GM18519 (cell line): Measurements from ENCODE around the gene TRAF3IP3.

Experiments
- ATAC-seq: cut with Tn5 transposase; IDR thresholded peaks from one replicate; pipeline ENCODE4 v1.9.1; 2021; ENCODE audit warnings: mild to moderate bottlenecking, moderate library complexity; ENCODE audit not compliant: unreplicated experiment, low FRiP score

TRAF3IP3 gene

DNA sequence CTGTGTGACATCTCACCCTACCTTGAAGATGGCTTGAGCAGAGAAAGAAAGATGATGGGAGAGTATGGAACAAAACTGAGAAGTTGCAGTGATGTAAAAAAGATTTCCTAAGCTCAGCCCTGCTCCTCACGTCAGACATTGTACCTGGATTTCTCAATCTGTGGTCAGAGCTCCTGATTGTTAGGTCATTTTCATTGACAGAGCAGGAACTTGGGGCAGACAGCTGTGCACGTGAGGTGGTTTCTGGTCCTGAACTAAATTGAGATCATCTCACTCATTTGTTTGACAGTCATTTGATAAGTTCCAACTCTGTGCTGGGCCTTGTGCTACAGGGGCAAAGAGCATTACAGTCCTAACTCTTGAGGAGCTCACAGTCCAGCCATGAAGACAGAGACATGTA is 10.2 kb downstream of the TRAF3IP3 start:
- ATAC-seq, result no peak

DNA sequence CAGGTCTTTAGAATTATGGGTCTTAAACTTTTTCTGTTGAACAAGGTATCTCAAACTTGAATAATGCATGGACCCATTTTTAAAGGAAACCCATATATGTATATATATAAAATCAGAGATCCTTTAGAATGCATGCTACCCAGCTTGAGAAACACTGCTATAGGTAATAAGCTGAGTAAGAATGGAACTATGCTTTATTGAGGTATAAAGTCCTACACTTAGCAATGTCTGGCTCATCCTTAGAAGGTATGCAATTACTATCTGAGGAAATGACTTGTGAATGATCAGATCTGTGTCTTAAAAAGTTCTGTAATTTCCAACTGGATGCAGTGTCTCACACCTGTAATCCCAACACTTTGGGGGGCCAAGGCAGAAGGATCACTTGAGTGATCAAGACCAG is 11.2 kb downstream of the TRAF3IP3 start:
- no peak for ATAC-seq

DNA sequence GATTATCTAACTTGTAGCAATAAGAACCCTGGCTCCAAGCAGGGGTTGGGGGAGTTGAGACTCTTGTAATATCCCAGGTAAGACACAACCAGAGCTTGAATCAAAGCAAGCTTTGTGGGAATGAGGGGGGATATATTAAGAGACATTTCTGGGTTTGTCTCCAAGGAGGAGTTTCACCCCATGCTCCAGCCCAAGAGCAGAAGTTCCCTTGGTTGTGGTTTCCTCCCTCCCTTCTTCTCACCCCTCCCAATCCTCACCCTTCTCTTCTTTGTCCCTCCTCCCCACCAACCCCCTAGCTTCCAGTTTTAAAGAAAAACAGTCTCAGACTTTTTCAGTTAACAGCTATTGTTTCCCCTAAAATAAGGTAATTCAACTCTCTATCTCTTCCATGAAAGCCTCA is 11.9 kb downstream of the TRAF3IP3 start:
- ATAC-seq, result no peak

DNA sequence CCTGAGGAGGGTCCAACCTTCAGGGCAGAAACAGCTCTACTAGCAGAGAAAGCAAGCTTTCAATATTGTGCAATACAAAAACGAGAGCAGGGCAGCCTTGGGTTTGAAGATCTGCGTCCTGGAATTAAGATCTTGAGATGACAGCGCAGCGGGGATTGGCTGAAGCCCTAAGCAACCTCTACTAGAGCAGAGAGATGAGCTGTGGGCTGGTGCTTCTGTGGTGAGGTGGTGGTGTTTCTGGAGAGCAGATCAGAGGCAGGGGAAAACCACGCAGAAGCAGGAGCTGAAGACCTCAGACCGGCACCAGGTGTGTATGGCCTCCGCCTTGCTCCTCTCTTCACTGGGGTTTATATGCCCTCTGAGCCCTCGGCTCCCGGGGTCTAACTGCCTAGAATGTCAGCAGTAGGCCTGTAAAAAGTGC is 12.5 kb downstream of the TRAF3IP3 start:
- peak; percentile 86 for ATAC-seq

DNA sequence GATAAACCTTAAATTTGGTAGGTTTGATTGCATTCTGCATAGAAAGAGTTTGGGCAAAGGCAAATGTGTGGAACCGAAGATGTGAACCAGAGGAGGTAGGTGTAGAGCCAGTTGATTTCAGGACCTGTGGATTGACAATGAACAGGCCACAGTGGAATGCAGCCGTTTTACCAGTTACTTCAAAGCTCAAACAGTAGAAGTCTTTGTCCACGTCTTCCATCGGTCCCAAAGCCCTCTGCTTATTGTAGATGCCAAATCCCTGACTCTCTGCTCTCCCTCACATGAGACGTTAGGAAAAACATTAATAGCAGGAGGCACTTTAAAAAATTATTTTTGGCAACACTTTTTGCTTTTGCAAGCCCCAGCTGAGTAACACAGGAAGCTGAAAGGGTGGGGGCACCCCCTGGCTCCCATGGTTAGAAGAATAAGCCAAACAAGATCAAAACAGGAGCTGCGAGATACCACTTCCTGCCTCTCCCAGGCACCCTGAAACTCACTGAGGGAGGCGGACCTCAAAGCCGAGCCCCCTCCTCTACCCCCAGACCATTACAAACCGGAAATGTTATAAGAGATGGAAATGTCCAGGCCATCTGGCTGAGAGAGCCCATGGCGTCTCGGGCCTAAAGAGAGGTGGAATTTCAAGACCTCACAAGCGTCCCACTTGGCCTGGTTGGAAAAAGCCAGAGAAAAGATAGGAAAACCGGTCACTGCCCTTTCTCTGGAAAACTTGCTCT is 13.5 kb downstream of the TRAF3IP3 start:
- ATAC-seq, result peak; percentile 60

DNA sequence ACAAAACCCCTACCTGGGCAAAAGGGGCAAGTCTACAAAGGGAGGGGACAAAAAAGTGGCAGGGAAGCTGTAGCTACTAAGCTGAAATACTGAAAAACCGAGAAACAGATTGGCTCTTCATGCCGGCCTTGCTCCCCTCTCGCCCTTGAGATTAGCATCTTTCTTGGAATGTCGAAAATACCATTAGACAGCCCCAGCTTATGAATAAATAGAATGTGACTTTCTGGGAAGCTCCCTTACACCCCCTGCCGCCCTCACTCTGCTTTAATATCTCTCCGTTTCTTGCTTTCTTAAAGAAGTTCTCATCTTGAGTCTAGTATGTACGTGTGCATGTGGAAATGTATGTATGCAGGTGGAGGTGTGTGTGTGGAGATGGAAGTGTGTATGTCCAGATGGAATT is 14.1 kb downstream of the TRAF3IP3 start:
- ATAC-seq, result no peak

DNA sequence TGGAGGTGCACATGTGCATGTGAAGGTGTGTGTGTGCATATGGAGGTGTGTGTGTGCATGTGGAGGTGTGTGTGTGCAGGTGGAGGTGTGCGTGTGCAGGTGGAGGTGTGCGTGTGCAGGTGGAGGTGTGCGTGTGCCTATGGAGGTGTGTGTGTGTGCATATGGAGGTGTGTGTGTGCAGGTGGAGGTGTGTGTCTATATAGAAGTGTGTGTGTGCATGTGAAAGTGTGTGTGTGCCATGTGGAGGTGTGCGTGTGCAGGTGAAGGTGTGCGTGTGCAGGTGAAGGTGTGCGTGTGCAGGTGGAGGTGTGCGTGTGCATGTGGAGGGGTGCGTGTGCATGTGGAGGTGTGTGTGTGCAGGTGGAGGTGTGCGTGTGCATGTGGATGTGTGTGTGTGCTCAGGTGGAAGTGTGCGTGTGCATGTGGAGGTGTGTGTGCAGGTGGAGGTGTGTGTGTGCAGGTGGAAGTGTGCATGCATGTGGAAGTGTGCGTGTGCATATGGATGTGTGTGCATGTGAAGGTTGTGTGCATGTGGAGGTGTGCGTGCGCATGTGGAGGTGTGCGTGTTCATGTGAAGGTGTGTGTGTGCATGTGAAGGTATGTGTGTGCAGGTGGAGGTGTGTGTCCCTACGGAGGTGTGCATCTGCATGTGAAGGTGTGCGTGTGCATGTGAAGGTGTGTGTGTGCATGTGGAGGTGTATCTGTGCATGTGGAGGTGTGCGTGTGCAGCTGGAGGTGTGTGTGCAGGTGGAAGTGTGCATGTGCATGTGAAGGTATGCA is 15.0 kb downstream of the TRAF3IP3 start:
- no peak for ATAC-seq

DNA sequence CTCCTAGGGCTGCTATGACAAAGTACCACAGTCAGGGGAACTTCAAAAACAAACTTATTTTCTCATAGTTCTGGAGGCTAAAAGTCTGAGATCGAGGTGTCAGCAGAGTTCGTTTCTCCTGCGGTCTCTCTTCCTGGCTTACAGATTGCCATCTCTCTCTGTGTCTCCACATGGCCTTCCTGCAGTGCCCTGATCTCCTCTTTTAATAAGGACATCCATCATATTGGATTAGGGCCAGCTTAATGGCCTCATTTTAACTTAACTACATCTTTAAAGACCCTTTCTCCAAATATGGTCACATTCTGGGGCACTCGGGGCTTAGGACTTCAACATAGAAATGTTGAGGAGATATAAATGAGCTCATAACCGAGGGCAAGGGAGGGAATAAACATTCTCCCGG is 16.3 kb downstream of the TRAF3IP3 start:
- no peak for ATAC-seq

DNA sequence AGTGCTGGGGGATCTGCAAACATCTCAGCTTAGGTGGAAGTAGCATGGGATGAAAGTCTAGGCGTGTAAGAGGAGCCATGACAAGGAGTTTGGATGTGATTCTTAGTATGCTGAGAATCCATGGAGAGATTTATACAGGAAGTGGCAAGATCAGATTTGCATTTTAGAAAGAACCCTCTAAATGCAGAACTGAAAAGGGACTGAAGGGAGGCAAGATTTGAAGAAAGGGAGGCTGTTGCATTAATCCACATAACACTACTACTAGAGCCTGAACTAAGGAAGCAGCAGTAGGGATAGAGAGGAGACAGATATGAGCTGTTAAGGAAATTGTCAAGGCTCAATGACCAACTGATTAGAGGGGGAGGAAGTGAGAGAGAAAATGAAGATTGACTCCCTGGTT is 18.7 kb downstream of the TRAF3IP3 start:
- ATAC-seq, result peak; percentile 72

DNA sequence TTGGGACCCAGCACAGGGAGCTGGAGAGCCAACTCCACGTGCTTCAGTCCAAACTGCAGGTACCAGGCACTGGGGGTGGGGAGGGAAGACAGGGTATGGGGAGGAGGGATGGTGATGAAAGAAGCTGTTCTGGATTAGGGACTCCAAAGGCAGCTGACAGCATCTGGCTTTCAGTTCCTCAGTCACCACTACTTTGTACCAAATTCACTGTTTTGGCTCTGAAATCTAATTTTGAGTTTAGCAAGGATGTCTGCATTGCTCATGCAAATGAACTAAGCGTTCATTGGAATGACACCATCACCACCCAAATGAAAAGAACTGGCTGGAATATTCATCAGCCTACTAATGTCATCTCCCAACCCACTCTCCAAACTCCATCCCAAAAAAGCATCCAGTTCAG is 19.8 kb downstream of the TRAF3IP3 start:
- no peak for ATAC-seq

DNA sequence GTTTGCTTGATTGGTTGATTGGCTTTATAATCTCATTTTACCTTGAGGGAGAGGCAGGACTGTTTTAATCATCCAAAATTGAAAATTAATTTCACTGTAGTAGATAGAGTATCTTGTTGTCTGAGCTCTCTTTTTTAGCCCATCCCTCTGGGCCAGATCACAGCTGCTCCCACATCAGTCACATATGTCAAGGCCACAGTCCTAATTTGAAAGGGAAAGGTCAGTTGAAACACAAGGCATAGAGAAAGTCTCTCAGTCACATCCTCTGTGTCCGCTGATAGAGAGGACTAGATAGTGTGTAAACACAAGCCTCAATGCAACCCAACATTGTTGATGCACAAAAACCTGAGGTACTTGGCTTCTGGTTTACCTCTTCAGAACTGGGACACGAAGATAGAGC is 21.7 kb downstream of the TRAF3IP3 start:
- no peak for ATAC-seq

DNA sequence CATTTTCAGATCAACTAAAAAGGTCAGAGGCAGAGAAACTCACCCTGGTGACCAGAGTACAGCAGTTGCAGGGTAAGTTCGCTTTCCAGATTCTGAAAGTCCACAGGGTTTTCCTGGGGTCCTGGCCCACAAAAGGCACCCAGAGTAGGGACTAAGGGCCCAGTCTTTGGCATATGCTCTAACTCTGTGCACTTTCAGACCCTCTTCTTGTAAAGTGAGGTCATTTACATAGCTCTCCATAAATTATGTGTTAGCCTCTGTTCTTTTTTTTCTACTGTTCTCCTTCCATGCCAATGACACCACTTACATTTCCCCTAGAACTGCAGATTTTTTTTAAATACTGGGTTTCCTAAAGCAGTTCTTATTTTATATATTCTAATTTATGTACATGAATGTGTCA is 22.2 kb downstream of the TRAF3IP3 start:
- ATAC-seq, result no peak

DNA sequence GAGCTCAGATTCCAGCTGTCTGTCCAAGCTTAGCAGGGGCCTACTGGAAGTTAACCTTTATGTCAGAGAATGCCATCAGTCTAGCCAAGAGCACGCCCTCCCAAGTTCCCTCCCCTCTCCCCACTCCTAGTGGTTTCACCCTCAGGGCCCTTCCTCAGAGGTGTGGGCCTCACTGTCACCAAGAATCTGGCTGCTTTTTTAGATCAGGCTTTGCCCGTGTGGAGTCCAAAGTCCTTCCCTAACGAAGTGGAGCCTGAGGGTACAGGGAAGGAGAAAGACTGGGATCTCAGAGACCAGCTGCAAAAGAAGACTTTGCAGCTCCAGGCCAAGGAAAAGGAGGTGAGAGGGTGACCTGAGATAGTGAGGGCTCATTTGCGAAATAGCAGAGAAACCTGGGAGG is 24.4 kb downstream of the TRAF3IP3 start:
- ATAC-seq, result no peak

DNA sequence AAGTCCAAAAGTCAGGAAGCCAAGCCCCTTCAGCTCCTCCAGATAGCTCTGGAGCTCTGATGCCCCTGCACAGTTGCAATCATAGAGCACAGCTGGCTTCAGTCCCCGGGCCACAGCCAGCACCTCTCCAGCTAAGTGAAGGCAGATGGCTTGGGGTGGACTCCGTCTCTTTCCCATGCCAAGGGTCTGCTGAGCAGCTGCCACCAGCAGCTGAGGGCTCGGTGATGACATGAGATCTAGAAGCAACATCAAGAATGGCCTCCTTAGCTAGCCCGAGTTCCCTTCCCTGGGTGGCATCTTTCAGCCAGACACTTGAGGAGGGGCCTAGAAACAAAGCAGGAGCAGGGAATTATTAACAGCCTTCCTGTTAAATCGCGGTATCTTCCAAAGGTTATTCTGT is 27.5 kb downstream of the TRAF3IP3 start:
- no peak for ATAC-seq

DNA sequence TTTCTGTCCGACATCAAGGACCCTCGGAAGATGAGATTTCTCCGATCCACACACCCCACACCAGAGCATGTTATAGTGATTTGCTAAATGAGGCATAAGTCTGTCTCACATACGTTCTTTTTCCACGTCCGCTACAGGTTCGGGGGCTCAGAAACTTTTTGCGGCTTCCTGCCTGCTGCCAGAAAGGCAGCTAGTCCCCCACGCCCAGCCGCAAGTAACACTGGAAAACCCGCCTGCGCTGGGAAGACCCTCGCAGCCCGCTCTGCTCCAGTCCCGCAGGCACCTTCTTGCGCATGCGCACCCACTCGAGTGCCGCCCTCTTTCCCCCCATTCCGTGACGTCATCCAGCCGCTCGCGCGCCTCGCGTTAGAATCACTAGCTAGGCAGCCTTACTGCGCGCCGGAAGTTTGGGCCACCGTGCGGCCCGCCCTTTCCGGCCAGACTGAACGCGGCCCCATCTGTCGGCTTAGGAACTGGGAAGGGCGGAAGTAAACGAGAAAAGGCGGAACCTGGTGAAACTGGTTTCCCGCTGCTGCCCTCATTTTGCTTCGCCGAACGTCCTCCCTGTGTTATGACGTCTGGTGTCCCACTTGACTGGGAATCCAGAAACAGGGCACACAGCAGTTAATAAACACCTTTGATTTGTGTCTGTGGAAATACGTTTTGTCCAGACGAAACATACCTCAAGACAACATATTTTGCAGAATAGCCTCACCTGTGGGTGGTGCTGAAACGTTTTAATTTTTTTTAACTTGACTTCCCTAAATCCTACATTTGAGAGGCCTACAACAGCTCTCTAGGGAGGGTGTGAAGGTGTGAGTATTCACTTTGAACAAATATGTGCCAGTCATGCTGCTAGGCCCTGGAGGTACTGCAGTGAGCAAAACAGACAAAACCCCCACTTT is 28.7 kb downstream of the TRAF3IP3 start, which contains the start of gene C1orf74:
Gene C1orf74 (minus strand): TSS at position 295 of the 905 bp plus-strand sequence. CDS start 925 bp downstream, outside the sequence.
- ATAC-seq, result peak; percentile 95

DNA sequence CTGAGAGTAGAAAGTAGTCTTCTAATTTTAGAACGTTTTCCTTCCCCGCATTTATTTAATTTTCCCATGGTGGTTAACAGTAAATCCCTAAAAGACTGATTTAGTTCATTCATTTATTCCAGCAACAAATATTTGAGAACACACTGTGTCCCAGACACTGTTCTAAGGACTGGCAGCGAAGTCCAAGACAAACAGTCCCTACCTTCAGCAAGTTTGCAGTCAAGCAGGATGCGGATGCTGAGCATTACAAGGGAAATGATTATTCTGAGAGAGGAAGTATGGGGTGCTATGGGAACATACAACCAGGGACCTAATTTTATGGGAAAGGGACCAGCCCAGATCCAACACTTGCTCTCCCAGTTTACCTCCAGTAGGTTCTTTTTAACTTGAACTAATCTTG is 29.7 kb downstream of the TRAF3IP3 start:
- ATAC-seq, result no peak

DNA sequence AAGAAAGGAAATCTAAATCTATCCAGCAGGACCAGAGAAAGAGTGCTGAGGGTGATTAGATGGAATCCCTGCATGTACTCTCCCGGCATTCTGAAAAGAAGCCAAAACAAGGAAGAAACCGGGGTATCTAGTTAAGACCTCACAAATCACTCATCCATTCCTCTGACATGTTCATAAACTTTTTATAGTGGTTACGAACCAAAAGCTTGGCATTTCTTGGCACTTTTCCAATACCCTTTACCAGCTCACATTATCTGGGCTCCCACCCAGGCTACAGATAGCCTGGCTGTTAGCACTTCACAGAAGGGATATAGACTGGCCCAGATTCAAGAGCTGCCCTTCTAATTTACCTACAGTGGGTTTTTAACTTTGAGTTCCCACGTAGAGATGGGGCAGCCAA is 30.3 kb downstream of the TRAF3IP3 start:
- no peak for ATAC-seq

DNA sequence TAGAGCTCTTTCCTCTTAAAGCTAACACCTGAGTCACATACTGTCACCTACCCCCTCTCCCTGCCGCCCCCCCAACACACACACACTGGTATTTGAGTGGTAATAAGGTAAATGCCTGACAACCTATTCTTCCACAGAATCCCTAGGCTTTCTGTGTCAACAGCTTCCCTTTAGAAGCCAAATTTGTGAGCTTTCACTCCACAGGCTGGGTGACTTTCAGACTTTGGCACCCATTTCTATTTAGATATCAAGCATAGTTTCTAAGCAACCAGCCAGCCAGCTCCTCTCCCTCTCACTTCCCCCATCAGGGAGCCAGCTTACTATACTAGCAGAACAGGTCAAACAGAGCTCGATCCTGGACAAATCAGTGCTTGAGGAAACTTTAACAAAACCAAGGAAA is 31.7 kb downstream of the TRAF3IP3 start:
- ATAC-seq, result no peak

DNA sequence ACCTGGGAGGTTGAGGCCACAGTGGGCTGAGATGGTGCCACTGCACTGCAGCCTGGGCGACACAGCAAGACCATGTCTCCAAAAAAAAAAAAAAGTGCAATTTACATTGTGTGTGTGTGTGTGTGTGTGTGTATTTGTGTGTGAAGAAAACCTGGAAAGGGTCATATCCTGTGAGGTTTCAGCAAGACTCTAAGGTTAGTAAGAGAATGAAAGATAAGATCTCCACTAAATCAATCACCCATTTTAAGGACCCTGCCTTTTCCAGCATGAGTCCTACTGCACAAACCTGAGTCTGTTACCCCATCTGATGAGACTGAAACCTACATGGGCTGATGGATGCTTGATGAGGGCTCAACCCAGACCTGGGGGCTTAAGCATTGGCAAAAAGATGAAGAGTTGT is 33.4 kb downstream of the TRAF3IP3 start:
- ATAC-seq, result no peak

DNA sequence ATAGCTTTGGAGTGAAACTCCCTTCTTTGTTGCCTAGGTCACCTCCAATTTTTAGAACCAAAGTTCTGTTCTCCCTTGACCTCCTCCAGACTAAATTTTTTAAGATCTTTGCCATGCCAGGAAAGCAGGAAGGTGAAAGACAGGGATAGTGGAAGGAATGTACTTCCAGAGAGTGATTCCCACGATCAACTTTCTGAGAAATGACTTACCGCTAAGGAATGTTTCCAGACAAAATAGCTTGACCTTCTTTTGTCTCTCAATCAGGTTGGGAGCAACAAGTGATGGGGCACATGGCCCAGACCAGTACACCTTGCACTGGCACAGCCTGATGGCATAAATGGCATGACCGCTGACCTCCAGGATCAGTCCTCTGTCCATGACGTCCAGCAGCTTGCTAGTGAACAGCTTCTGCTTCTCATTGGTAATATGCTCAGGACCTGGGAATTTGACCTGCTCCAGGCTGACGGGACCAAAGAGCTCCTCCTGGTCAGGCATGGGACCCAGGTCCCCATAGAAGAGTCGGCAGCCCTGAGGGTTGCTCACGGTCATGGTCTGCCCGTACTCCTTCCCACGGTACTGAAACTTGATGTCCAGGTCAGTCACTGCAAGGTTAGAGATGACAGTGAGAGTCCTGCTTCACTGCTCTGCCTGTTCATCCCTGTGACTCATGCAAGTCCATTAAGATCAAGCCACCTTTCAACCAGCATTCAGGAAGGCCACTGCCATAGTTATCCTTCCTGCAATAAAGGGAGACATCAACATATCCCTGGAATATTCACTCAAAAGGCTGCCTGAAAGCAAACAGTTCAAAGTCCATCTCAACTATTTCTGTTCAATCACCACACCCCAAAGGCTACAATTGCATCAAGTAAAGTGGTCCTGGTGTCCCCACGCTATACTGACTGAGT is 34.7 kb downstream of the TRAF3IP3 start:
- no peak for ATAC-seq
